Spinal cord (tissue), 10 donors: Measurements from ENCODE around the gene SULT1C2. TPM values are rescaled to one million over a fixed set of nuclear protein-coding genes. Genes with fewer than 3 reads are reported as not detected.
"Not testable (repeated sequence)": the region's sequence is repeated elsewhere in the genome, so short reads cannot be mapped to it uniquely, and the experiment has no call there.

ENCODE experiments used
- DNase-seq, 6 donors: peaks; one replicate each; pipeline versions ENCODE4 v3.0.0 to v3.0.0-alpha.2; 2013 to 2015; ENCODE audit warnings: low spot score in 6 of 6, low read depth in 4 of 6
- H3K27ac ChIP-seq: one replicate; pipeline ENCODE4 v1.5.1; 2013; ENCODE audit warnings: low read depth, low read length, control low read depth
- H3K27me3 ChIP-seq: one replicate; pipeline ENCODE4 v1.6.1; 2013; ENCODE audit warnings: low read length; ENCODE audit not compliant: control insufficient read depth, insufficient read depth
- H3K36me3 ChIP-seq: one replicate; pipeline ENCODE4 v1.6.1; 2013; ENCODE audit warnings: low read length; ENCODE audit not compliant: control insufficient read depth, insufficient read depth
- H3K4me1 ChIP-seq: one replicate; pipeline ENCODE4 v1.6.1; 2013; ENCODE audit warnings: low read length; ENCODE audit not compliant: control insufficient read depth, insufficient read depth
- H3K4me3 ChIP-seq: one replicate; pipeline ENCODE4 v1.5.1; 2013; ENCODE audit warnings: low read depth, low read length, control low read depth
- H3K9me3 ChIP-seq: one replicate; pipeline ENCODE4 v1.6.1; 2013; ENCODE audit warnings: low read length; ENCODE audit not compliant: control insufficient read depth, insufficient read depth
- WGBS: methylation state at CpG from one replicate; pipeline ENCODE4 v1.1.5; 2013; ENCODE audit warnings: missing lambda C conversion rate; ENCODE audit not compliant: insufficient coverage; 5-methylcytosine and 5-hydroxymethylcytosine counted together
- polyA plus RNA-seq, 2 donors: library from polyadenylated mRNA; unstranded; fragments of 120-200 nt; gene quantifications; one replicate each; pipeline ENCODE4 v1.2.1, GENCODE V29; 2013; ENCODE audit not compliant: insufficient read length in 2 of 2
- total RNA-seq, 2 donors: library from RNA; depleted of rRNA in 1 of 2; stranded (reverse); fragments of 120-200 nt in 1 of 2; fragments of >200 nt in 1 of 2; gene quantifications; one replicate each; pipeline versions ENCODE4 v1.2.3 to v1.2.4, GENCODE V29; 2013 to 2014
- donor health status: healthy.

Gene SULT1C2
- total and polyA plus RNA-seq, 4 donors = 0.95 to 4.4 (median 2.8) TPM

DNA sequence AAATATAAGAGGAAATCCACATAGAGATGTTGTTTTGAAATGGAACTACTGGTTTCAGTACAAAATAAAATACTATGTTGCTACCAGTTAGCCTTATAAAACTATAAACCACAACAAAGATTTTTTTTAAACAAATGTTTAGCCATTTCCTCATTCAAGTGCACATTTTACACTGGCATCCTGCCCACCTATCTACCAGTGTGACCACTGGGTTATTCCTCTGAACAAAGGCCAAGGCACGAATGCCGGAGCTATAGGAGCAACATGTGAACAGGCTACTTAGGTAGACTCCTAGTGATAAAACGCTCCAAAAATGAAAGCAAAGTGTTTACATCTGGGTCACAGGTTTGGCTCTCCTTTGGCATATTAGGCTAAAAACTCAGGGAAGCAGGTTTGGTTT is 57.3 kb downstream of the SULT1C2 start:
- DNase-seq = no peak
- Histone ChIP-seq H3K4me3 (no peak overlapping the region), H3K9me3 (no peaks in the 10 kb centered on the region), H3K4me1 (no peaks in the 10 kb centered on the region), H3K27ac (no peak overlapping the region), H3K36me3 (no peaks in the 10 kb centered on the region), H3K27me3 (no peaks in the 10 kb centered on the region)
- 90% methylated on average over 3 of the region's 3 CpGs for WGBS

DNA sequence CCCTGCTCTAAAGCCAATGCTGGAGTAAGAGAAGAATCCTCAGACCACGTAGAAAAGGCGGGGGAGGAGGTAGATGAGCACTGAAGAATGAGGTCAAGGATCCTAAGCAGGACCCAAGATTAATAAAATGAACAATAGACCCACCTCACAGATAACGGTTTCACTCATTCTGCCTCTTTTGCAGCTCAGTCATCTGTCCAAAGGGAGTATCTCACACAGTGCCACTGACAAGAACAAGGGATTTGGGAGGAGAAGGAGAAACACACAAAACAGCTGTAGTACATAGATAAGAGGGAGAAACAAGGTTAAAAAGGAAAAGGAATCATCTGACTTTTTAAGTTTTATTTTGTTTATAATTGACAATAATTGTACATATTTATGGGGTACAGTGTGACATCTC is 58.1 kb downstream of the SULT1C2 start:
- H3K27ac ChIP-seq = no peak overlapping the region
- no peaks in the 10 kb centered on the region for H3K27me3 ChIP-seq
- no peaks in the 10 kb centered on the region for H3K9me3 ChIP-seq
- H3K4me1 ChIP-seq = no peaks in the 10 kb centered on the region
- no CpG with 5 or more reads among the region's 3 CpGs for WGBS
- DNase-seq = no peak
- no peaks in the 10 kb centered on the region for H3K36me3 ChIP-seq
- no peak overlapping the region for H3K4me3 ChIP-seq

GRCh38 chr2:108347786-108348185 is 59.1 kb downstream of the SULT1C2 start:
- Histone ChIP-seq H3K27ac (no peak overlapping the region), H3K36me3 (no peaks in the 10 kb centered on the region), H3K4me1 (no peaks in the 10 kb centered on the region), H3K4me3 (no peak overlapping the region), H3K27me3 (no peaks in the 10 kb centered on the region), H3K9me3 (no peaks in the 10 kb centered on the region)
- no CpG with 5 or more reads among the region's 3 CpGs for WGBS
- no peak for DNase-seq

DNA sequence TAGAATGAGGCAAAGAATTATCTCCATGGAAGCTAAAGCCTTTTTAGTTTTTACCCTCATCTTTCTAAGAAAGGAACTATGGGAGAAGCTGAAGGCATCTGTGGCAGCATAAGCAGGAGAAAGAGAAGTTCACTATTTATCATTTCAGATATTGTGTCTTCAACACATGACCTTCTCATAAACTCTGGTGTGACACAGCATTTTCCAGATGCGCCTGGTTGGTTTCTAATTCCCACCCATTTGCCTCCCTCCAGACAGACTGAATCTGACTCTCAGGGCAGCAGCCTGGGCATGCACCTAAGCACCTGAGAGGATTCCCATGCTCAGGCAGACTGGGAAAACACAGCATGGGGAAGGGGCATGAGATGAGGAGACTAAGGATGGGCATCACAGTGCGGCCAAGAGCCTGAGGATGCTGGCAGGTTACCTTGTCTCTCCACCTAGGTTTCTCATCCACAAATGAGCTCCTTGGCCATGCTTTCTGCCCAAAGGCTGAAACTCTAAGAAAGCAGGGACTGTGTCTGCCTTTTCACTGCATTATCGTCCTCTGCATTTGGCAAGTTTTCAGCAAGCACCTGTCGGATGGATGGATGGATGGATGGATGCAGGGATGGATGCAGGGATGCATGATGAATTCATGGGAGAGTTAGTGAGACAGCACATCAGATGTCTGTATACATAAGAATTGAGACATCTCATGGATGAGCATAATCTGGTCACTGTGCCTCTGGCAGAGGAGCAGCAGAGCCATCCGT is 60.3 kb downstream of the SULT1C2 start:
- Histone ChIP-seq H3K9me3 (no peaks in the 10 kb centered on the region), H3K27me3 (no peaks in the 10 kb centered on the region), H3K4me3 (no peak overlapping the region), H3K4me1 (no peaks in the 10 kb centered on the region), H3K27ac (no peak overlapping the region), H3K36me3 (no peaks in the 10 kb centered on the region)
- DNase-seq = no peak
- WGBS = 95% methylated on average over 4 of the region's 5 CpGs

DNA sequence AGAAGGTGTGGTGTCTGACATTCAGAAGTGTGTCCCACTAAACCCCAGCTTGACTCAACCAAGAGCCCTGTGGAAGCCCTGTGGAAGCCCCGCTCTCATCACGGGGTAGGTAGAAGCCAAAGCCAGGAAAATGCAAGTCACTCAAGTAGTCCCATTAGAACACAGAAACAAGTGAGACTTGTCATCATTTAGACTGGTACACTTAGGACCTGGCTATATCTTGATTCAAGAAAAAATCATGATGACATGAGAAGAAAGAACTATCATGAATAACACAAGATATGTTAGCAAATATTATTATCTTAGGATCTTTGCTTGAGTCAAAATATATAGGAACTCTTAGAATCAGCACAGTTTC is 60.9 kb downstream of the SULT1C2 start:
- H3K36me3 ChIP-seq = no peaks in the 10 kb centered on the region
- no peaks in the 10 kb centered on the region for H3K4me1 ChIP-seq
- no peak overlapping the region for H3K27ac ChIP-seq
- H3K4me3 ChIP-seq = no peak overlapping the region
- WGBS = no CpG with 5 or more reads among the region's 2 CpGs
- no peak for DNase-seq
- no peaks in the 10 kb centered on the region for H3K27me3 ChIP-seq
- no peaks in the 10 kb centered on the region for H3K9me3 ChIP-seq

DNA sequence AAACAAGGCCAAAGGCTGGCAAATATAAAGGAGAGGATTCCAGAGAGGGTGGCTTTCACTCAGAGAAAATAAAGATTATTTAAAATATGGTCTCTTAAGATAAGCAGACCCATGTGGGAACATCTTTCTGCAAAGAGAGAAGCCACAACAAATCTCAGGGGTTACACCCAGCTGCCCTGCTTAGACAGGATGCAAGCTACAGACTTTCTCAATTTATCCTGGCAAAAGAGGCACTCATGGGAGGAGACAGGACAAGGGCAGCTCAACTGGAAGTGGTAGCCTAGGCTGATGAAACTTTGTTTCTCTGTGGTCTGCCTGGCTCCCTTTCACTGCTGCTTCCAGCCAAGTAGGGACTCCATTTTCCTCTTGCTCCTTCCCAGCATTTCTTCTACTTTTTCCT is 63.2 kb downstream of the SULT1C2 start:
- H3K4me1 ChIP-seq = no peaks in the 10 kb centered on the region

GRCh38 chr2:108354136-108354535 is 65.4 kb downstream of the SULT1C2 start:
- Histone ChIP-seq H3K4me1 (no peaks in the 10 kb centered on the region), H3K27me3 (no peaks in the 10 kb centered on the region), H3K9me3 (no peaks in the 10 kb centered on the region), H3K36me3 (no peaks in the 10 kb centered on the region), H3K27ac (no peak overlapping the region), H3K4me3 (no peak overlapping the region)
- no peak for DNase-seq
- WGBS = 60% methylated on average over 1 of the region's 5 CpGs

More for the DNA sequence above, 63.2 kb downstream of the SULT1C2 start:
- DNase-seq = no peak
- Histone ChIP-seq H3K36me3 (no peaks in the 10 kb centered on the region), H3K27me3 (no peaks in the 10 kb centered on the region), H3K27ac (no peak overlapping the region), H3K9me3 (no peaks in the 10 kb centered on the region), H3K4me3 (no peak overlapping the region)

DNA sequence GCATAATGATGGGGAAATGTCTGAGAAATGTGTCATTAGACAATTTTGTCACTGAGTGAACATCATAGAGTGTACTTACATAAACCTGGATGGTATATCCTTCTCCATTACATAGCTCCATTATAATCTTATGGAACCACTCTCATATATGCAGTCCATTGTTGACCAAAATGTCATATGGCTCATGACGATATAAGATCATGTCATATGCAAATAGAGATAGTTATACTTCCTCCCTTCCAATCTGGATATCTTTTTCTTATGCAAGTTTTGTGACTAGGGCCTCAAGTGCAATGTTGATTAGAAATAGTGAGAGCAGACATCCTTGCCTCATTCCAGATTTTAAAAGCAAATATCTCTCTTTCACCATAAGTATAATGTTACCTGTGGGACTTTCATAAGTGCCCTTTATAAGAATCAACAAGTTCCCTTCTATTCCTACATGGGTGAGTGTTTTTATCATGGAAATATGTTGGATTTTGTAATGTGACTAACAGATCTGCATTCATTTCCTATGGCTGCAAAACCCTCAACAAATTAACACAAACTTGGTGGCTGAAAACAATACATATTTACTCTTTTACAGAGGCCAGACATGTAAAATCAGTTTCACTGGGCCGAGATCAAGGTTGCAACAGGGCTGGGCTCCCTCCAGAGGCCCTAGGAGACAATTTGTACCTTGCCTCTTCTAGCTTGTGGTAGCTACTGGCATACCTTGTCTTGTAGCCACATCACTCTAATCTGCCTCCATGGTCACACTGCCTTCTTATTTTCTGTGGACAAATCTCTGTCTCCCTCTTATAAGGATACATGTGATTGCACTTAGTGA is 67.4 kb downstream of the SULT1C2 start:
- Histone ChIP-seq H3K27me3 (no peaks in the 10 kb centered on the region), H3K4me3 (no peak overlapping the region), H3K4me1 (no peaks in the 10 kb centered on the region), H3K9me3 (no peaks in the 10 kb centered on the region), H3K27ac (no peak overlapping the region), H3K36me3 (no peaks in the 10 kb centered on the region)
- 80% methylated on average over 1 of the region's 2 CpGs for WGBS
- no peak for DNase-seq

- not testable (repeated sequence) for H3K4me1 ChIP-seq, H3K4me3 ChIP-seq, H3K27me3 ChIP-seq, H3K27ac ChIP-seq, DNase-seq, H3K9me3 ChIP-seq, H3K36me3 ChIP-seq
- WGBS = 100% methylated on average over 1 of the region's 1 CpG
Measured at GRCh38 chr2:108359336-108359735, 70.6 kb downstream of the SULT1C2 start.
